ENCODE results near the gene FHDC1.

Gene FHDC1

GRCh38 chr4:153010146-153010545 lies 74.0 kb downstream of the FHDC1 start:
- H2BK120ac ChIP-seq (ENCODE audit: low read depth, low read length), result no peak overlapping the region

GRCh38 chr4:153013202-153013977 lies 77.3 kb downstream of the FHDC1 start:
- Histone ChIP-seq H4K91ac (ENCODE audit: low read length) (no peak overlapping the region), H2BK15ac (ENCODE audit: low read depth, poor library complexity, severe bottlenecking) (no peak overlapping the region), H3K79me1 (replicated peaks; ENCODE audit: low read length, poor library complexity, severe bottlenecking) (no peaks in the 10 kb centered on the region), H3K4me3 (ENCODE audit: insufficient read depth in 1 of 2, low read depth in 1 of 2, low read length in 2 of 2) (no peak overlapping the region), H3K23ac (ENCODE audit: low read length in 2 of 2) (no peak overlapping the region), H3K9me3 (ENCODE audit: control insufficient read depth, low read length) (no peaks in the 10 kb centered on the region), H2BK12ac (ENCODE audit: low read length in 2 of 2) (no peak overlapping the region), H3K4me2 (ENCODE audit: low read length, poor library complexity, severe bottlenecking) (no peak overlapping the region), H3K14ac (ENCODE audit: low read length in 2 of 2) (no peak overlapping the region), H3K36me3 (ENCODE audit: control insufficient read depth in 1 of 2, insufficient read depth in 2 of 2, low read depth in 1 of 2, low read length in 2 of 2) (no peaks in the 10 kb centered on the region), H2AK5ac (ENCODE audit: low read length, severe bottlenecking) (no peak overlapping the region), H2BK120ac (ENCODE audit: low read depth, low read length) (no peak overlapping the region), H2BK5ac (ENCODE audit: low read depth, low read length, poor library complexity, severe bottlenecking) (no peak overlapping the region), H4K8ac (ENCODE audit: low read length) (no peak overlapping the region), H3K27me3 (ENCODE audit: control insufficient read depth in 1 of 2, insufficient read depth in 1 of 2, low read length in 2 of 2) (peaks cover 0 to 11% of the 10 kb centered on the region in 2 experiments), H2AFZ (ENCODE audit: low read depth, low read length) (no peak overlapping the region), H3K9ac (ENCODE audit: low read length) (no peak overlapping the region), H3K4ac (ENCODE audit: low read depth in 1 of 2, low read length in 2 of 2) (no peak overlapping the region), H3K18ac (ENCODE audit: low read depth in 1 of 2, low read length in 2 of 2) (no peak overlapping the region), H3K27ac (ENCODE audit: low read length, poor library complexity, severe bottlenecking) (no peak overlapping the region), H3K4me1 (ENCODE audit: control insufficient read depth, insufficient read depth, low read depth, low read length) (peaks cover 2% of the 10 kb centered on the region)
- DNase-seq, result no peak
- 65% methylated on average over 4 of the region's 5 CpGs for WGBS

More at GRCh38 chr4:153010146-153010545, 74.0 kb downstream of the FHDC1 start:
- H3K4me3 ChIP-seq (ENCODE audit: insufficient read depth in 1 of 2, low read depth in 1 of 2, low read length in 2 of 2), result no peak overlapping the region
- DNase-seq, result no peak
- no peaks in the 10 kb centered on the region for H3K9me3 ChIP-seq (ENCODE audit: control insufficient read depth, low read length)
- H3K27me3 ChIP-seq (ENCODE audit: control insufficient read depth in 1 of 2, insufficient read depth in 1 of 2, low read length in 2 of 2), result peaks cover 0 to 10% of the 10 kb centered on the region in 2 experiments
- no peak overlapping the region for H3K4me2 ChIP-seq (ENCODE audit: low read length, poor library complexity, severe bottlenecking)
- no peak overlapping the region for H4K8ac ChIP-seq (ENCODE audit: low read length)
- no peak overlapping the region for H3K9ac ChIP-seq (ENCODE audit: low read length)
- H2BK12ac ChIP-seq (ENCODE audit: low read length in 2 of 2), result no peak overlapping the region
- H3K27ac ChIP-seq (ENCODE audit: low read length, poor library complexity, severe bottlenecking), result no peak overlapping the region
- H3K4me1 ChIP-seq (ENCODE audit: control insufficient read depth, insufficient read depth, low read depth, low read length), result peaks cover 2% of the 10 kb centered on the region
- H3K14ac ChIP-seq (ENCODE audit: low read length in 2 of 2), result no peak overlapping the region
- H2BK5ac ChIP-seq (ENCODE audit: low read depth, low read length, poor library complexity, severe bottlenecking), result no peak overlapping the region
- 57% methylated on average over 3 of the region's 3 CpGs for WGBS
- H3K79me1 ChIP-seq (replicated peaks; ENCODE audit: low read length, poor library complexity, severe bottlenecking), result no peaks in the 10 kb centered on the region
- no peak overlapping the region for H2BK15ac ChIP-seq (ENCODE audit: low read depth, poor library complexity, severe bottlenecking)
- H3K4ac ChIP-seq (ENCODE audit: low read depth in 1 of 2, low read length in 2 of 2), result no peak overlapping the region
- H2AK5ac ChIP-seq (ENCODE audit: low read length, severe bottlenecking), result no peak overlapping the region
- no peak overlapping the region for H2AFZ ChIP-seq (ENCODE audit: low read depth, low read length)
- no peak overlapping the region for H4K91ac ChIP-seq (ENCODE audit: low read length)
- H3K36me3 ChIP-seq (ENCODE audit: control insufficient read depth in 1 of 2, insufficient read depth in 2 of 2, low read depth in 1 of 2, low read length in 2 of 2), result no peaks in the 10 kb centered on the region
- H3K18ac ChIP-seq (ENCODE audit: low read depth in 1 of 2, low read length in 2 of 2), result no peak overlapping the region
- H3K23ac ChIP-seq (ENCODE audit: low read length in 2 of 2), result no peak overlapping the region

DNA sequence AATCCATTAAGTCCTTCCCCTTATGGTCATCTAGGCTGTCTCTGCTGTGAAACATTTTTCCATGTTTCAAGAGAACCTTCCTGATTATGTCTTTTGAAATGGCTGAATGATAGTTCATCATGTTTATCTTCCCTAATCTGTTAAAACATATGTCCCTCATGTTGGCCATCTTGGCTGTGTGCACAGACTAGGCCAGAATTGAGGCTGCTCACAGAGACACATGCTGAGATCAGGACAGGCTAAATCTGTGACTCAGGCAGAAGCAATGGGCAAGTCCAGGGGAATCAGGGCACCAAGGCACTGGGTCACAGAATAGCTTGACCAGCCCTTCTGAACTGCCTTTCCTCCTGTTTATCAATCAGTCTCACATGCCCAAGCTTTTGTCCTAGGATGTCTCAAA lies 78.3 kb downstream of the FHDC1 start:
- no peak overlapping the region for H3K18ac ChIP-seq (ENCODE audit: low read depth in 1 of 2, low read length in 2 of 2)
- no peaks in the 10 kb centered on the region for H3K79me1 ChIP-seq (replicated peaks; ENCODE audit: low read length, poor library complexity, severe bottlenecking)
- no peak overlapping the region for H2BK15ac ChIP-seq (ENCODE audit: low read depth, poor library complexity, severe bottlenecking)
- H2AK5ac ChIP-seq (ENCODE audit: low read length, severe bottlenecking), result no peak overlapping the region
- no peak overlapping the region for H2BK12ac ChIP-seq (ENCODE audit: low read length in 2 of 2)
- no peak overlapping the region for H2BK5ac ChIP-seq (ENCODE audit: low read depth, low read length, poor library complexity, severe bottlenecking)
- no peak overlapping the region for H3K14ac ChIP-seq (ENCODE audit: low read length in 2 of 2)
- no peaks in the 10 kb centered on the region for H3K9me3 ChIP-seq (ENCODE audit: control insufficient read depth, low read length)
- H4K8ac ChIP-seq (ENCODE audit: low read length), result no peak overlapping the region
- no peak overlapping the region for H3K4me3 ChIP-seq (ENCODE audit: insufficient read depth in 1 of 2, low read depth in 1 of 2, low read length in 2 of 2)
- no peak overlapping the region for H4K91ac ChIP-seq (ENCODE audit: low read length)
- H3K4me1 ChIP-seq (ENCODE audit: control insufficient read depth, insufficient read depth, low read depth, low read length), result peaks cover 3% of the 10 kb centered on the region
- no peak overlapping the region for H3K4ac ChIP-seq (ENCODE audit: low read depth in 1 of 2, low read length in 2 of 2)
- no peak overlapping the region for H3K4me2 ChIP-seq (ENCODE audit: low read length, poor library complexity, severe bottlenecking)
- peaks cover 0 to 17% of the 10 kb centered on the region in 2 experiments for H3K27me3 ChIP-seq (ENCODE audit: control insufficient read depth in 1 of 2, insufficient read depth in 1 of 2, low read length in 2 of 2)
- no peak for DNase-seq
- no peak overlapping the region for H3K23ac ChIP-seq (ENCODE audit: low read length in 2 of 2)
- no peak overlapping the region for H2BK120ac ChIP-seq (ENCODE audit: low read depth, low read length)
- H3K36me3 ChIP-seq (ENCODE audit: control insufficient read depth in 1 of 2, insufficient read depth in 2 of 2, low read depth in 1 of 2, low read length in 2 of 2), result no peaks in the 10 kb centered on the region
- no peak overlapping the region for H3K27ac ChIP-seq (ENCODE audit: low read length, poor library complexity, severe bottlenecking)
- H3K9ac ChIP-seq (ENCODE audit: low read length), result no peak overlapping the region
- H2AFZ ChIP-seq (ENCODE audit: low read depth, low read length), result no peak overlapping the region

GRCh38 chr4:153016592-153016991 lies 80.5 kb downstream of the FHDC1 start:
- H3K23ac ChIP-seq (ENCODE audit: low read length in 2 of 2), result no peak overlapping the region
- no peak overlapping the region for H2AK5ac ChIP-seq (ENCODE audit: low read length, severe bottlenecking)
- H3K79me1 ChIP-seq (replicated peaks; ENCODE audit: low read length, poor library complexity, severe bottlenecking), result no peaks in the 10 kb centered on the region
- H3K14ac ChIP-seq (ENCODE audit: low read length in 2 of 2), result no peak overlapping the region
- no peak overlapping the region for H3K27ac ChIP-seq (ENCODE audit: low read length, poor library complexity, severe bottlenecking)
- no peak overlapping the region for H2BK15ac ChIP-seq (ENCODE audit: low read depth, poor library complexity, severe bottlenecking)
- no peaks in the 10 kb centered on the region for H3K36me3 ChIP-seq (ENCODE audit: control insufficient read depth in 1 of 2, insufficient read depth in 2 of 2, low read depth in 1 of 2, low read length in 2 of 2)
- H3K4me2 ChIP-seq (ENCODE audit: low read length, poor library complexity, severe bottlenecking), result no peak overlapping the region
- H3K27me3 ChIP-seq (ENCODE audit: control insufficient read depth in 1 of 2, insufficient read depth in 1 of 2, low read length in 2 of 2), result peaks cover 0 to 27% of the 10 kb centered on the region in 2 experiments
- no peak overlapping the region for H2AFZ ChIP-seq (ENCODE audit: low read depth, low read length)
- no peak overlapping the region for H3K18ac ChIP-seq (ENCODE audit: low read depth in 1 of 2, low read length in 2 of 2)
- H2BK5ac ChIP-seq (ENCODE audit: low read depth, low read length, poor library complexity, severe bottlenecking), result no peak overlapping the region
- H3K9ac ChIP-seq (ENCODE audit: low read length), result no peak overlapping the region
- WGBS, result 82% methylated on average over 4 of the region's 4 CpGs
- H4K8ac ChIP-seq (ENCODE audit: low read length), result no peak overlapping the region
- no peaks in the 10 kb centered on the region for H3K9me3 ChIP-seq (ENCODE audit: control insufficient read depth, low read length)
- H2BK120ac ChIP-seq (ENCODE audit: low read depth, low read length), result no peak overlapping the region
- DNase-seq, result no peak
- peaks cover 3% of the 10 kb centered on the region for H3K4me1 ChIP-seq (ENCODE audit: control insufficient read depth, insufficient read depth, low read depth, low read length)
- H3K4ac ChIP-seq (ENCODE audit: low read depth in 1 of 2, low read length in 2 of 2), result no peak overlapping the region
- no peak overlapping the region for H2BK12ac ChIP-seq (ENCODE audit: low read length in 2 of 2)
- no peak overlapping the region for H4K91ac ChIP-seq (ENCODE audit: low read length)
- no peak overlapping the region for H3K4me3 ChIP-seq (ENCODE audit: insufficient read depth in 1 of 2, low read depth in 1 of 2, low read length in 2 of 2)
